IMR-90 (cell line): ENCODE results near the gene LDLRAD1. TPM values are rescaled to one million over a fixed set of nuclear protein-coding genes. Genes with fewer than 3 reads are reported as not detected.
A peak's percentile ranks its signal among the peaks of the same experiment; 100 is the strongest.

Source experiments
- ATAC-seq: fragments of 200-7000 bp; cut with Tn5 transposase; 2 replicates; pipeline ENCODE4 v1.9.1; 2020; ENCODE audit warnings: low read depth, mild to moderate bottlenecking, moderate library complexity
- BruUV-seq: library from RNA; stranded (reverse); fragments of 400-500 nt; replicated peaks from 2 replicates; lab custom pipeline; 2021; lab: Mats Ljungman, UMichigan
- CTCF ChIA-PET: fragments of 300-600 bp; formaldehyde crosslinking; extraction: SDS; loops from one replicate; lab custom pipeline; 2021; ENCODE audit warnings: antibody characterized with exemption; lab: Yijun Ruan, JAX
- POLR2A ChIA-PET: fragments of 300-600 bp; sonication (Branson Sonifier 250); formaldehyde crosslinking; loops from one replicate; lab custom pipeline; 2022; ENCODE audit warnings: antibody characterized with exemption; ENCODE audit not compliant: unreplicated experiment; lab: Charles Lee
- DNase-seq: peaks from one replicate; pipeline ENCODE4 v3.0.0; 2013
- H2AFZ ChIP-seq: replicated peaks from 2 replicates; pipeline ENCODE3; 2013; ENCODE audit warnings: low read length, mild to moderate bottlenecking; ENCODE audit not compliant: poor library complexity
- H2AK5ac ChIP-seq: 2 replicates; pipeline ENCODE4 v1.6.1; 2013; ENCODE audit warnings: low read depth, low read length, inconsistent platforms
- H2AK9ac ChIP-seq: replicated peaks from 2 replicates; pipeline ENCODE3; 2013; ENCODE audit warnings: mild to moderate bottlenecking, low read depth, low read length, moderate library complexity; ENCODE audit not compliant: poor library complexity
- H2BK120ac ChIP-seq: 2 replicates; pipeline ENCODE4 v1.6.1; 2013; ENCODE audit warnings: low read depth, low read length, inconsistent platforms
- H2BK15ac ChIP-seq: 3 replicates; pipeline ENCODE4 v1.6.1; 2013; ENCODE audit warnings: low read depth, low read length, inconsistent platforms
- H2BK20ac ChIP-seq: 2 replicates; pipeline ENCODE4 v1.6.1; 2013; ENCODE audit warnings: low read depth, mild to moderate bottlenecking, inconsistent platforms, low read length, moderate library complexity
- H2BK5ac ChIP-seq: 2 replicates; pipeline ENCODE4 v1.6.1; 2013; ENCODE audit warnings: mild to moderate bottlenecking, low read depth, low read length, inconsistent platforms; ENCODE audit not compliant: poor library complexity, severe bottlenecking
- H3K14ac ChIP-seq: replicated peaks from 2 replicates; pipeline ENCODE4 v1.6.1; 2013; ENCODE audit warnings: low read depth, low read length, inconsistent platforms
- H3K18ac ChIP-seq: 2 replicates; pipeline ENCODE4 v1.6.1; 2013; ENCODE audit warnings: low read depth, low read length, control low read depth
- H3K23ac ChIP-seq: 2 replicates; pipeline ENCODE4 v1.6.1; 2013; ENCODE audit warnings: low read depth, low read length, inconsistent platforms
- H3K27ac ChIP-seq: 2 replicates; pipeline ENCODE4 v1.5.1; 2013; ENCODE audit warnings: mild to moderate bottlenecking, control low read depth, low read length; ENCODE audit not compliant: insufficient read depth
- H3K27me3 ChIP-seq: 2 replicates; pipeline ENCODE4 v1.6.1; 2013; ENCODE audit warnings: low read length; ENCODE audit not compliant: control insufficient read depth, insufficient read depth
- H3K36me3 ChIP-seq: 2 replicates; pipeline ENCODE4 v1.6.1; 2013; ENCODE audit warnings: low read length, mixed read lengths; ENCODE audit not compliant: control insufficient read depth, insufficient read depth
- H3K4ac ChIP-seq: 2 replicates; pipeline ENCODE4 v1.6.1; 2013; ENCODE audit warnings: low read depth, low read length, inconsistent platforms
- H3K4me1 ChIP-seq: 2 replicates; pipeline ENCODE4 v1.6.1; 2013; ENCODE audit warnings: low read length, mixed read lengths; ENCODE audit not compliant: control insufficient read depth, insufficient read depth
- H3K4me2 ChIP-seq: 2 replicates; pipeline ENCODE4 v1.6.1; 2013; ENCODE audit warnings: low read depth, mild to moderate bottlenecking, control low read depth, low read length, moderate library complexity
- H3K4me3 ChIP-seq: 2 replicates; pipeline ENCODE4 v1.5.1; 2013; ENCODE audit warnings: low read depth, mild to moderate bottlenecking, control low read depth, low read length, moderate library complexity; ENCODE audit not compliant: insufficient read depth
- H3K56ac ChIP-seq: 2 replicates; pipeline ENCODE4 v1.6.1; 2013; ENCODE audit warnings: low read length, inconsistent platforms; ENCODE audit not compliant: insufficient read depth; ENCODE audit errors: extremely low read depth
- H3K79me1 ChIP-seq, 2 experiments: 2 replicates each; pipeline ENCODE4 v1.6.1; 2013; ENCODE audit warnings: low read length in 2 of 2, inconsistent platforms in 1 of 2, low read depth in 1 of 2
- H3K9ac ChIP-seq: 2 replicates; pipeline ENCODE4 v1.6.1; 2013; ENCODE audit warnings: low read depth, low read length, control low read depth
- H3K9me1 ChIP-seq: 2 replicates; pipeline ENCODE4 v1.6.1; 2013; ENCODE audit warnings: low read length, inconsistent platforms; ENCODE audit not compliant: insufficient read depth
- H3K9me3 ChIP-seq: 2 replicates; pipeline ENCODE4 v1.6.1; 2013; ENCODE audit warnings: low read length; ENCODE audit not compliant: control insufficient read depth, insufficient read depth
- H4K20me1 ChIP-seq: 2 replicates; pipeline ENCODE4 v1.6.1; 2013; ENCODE audit warnings: low read length, inconsistent platforms; ENCODE audit not compliant: insufficient read depth
- H4K5ac ChIP-seq: 2 replicates; pipeline ENCODE4 v1.6.1; 2013; ENCODE audit warnings: mild to moderate bottlenecking, low read depth, low read length, control low read depth
- H4K8ac ChIP-seq, 2 experiments: 2 replicates each; pipeline ENCODE4 v1.6.1; 2013; ENCODE audit warnings: low read depth in 2 of 2, low read length in 2 of 2, control low read depth in 1 of 2, inconsistent platforms in 1 of 2
- H4K91ac ChIP-seq: 2 replicates; pipeline ENCODE4 v1.6.1; 2013; ENCODE audit warnings: low read depth, low read length, inconsistent platforms; ENCODE audit not compliant: insufficient read depth
- BHLHE40 ChIP-seq: fragments of 150-350 bp; IDR thresholded peaks from 2 replicates; pipeline ENCODE4 v1.6.1; 2016; ENCODE audit warnings: mild to moderate bottlenecking, low read depth, low read length
- CEBPB ChIP-seq: IDR thresholded peaks from 2 replicates; pipeline ENCODE4 v1.6.1; 2012; ENCODE audit warnings: low read depth, low read length, improper control_type of control experiment
- CHD1 ChIP-seq: IDR thresholded peaks from 2 replicates; pipeline ENCODE4 v1.6.1; 2012; ENCODE audit warnings: low read depth, low read length, improper control_type of control experiment
- ELK1 ChIP-seq: fragments of 150-350 bp; IDR thresholded peaks from 2 replicates; pipeline ENCODE4 v1.6.1; 2016; ENCODE audit warnings: low read depth, mild to moderate bottlenecking, low read length, moderate library complexity, borderline replicate concordance
- FOS ChIP-seq: fragments of 150-350 bp; IDR thresholded peaks from 2 replicates; pipeline ENCODE4 v1.6.1; 2016; ENCODE audit warnings: low read depth, low read length
- MAFK ChIP-seq: IDR thresholded peaks from 2 replicates; pipeline ENCODE4 v1.6.1; 2012; ENCODE audit warnings: low read depth, low read length, improper control_type of control experiment
- MAZ ChIP-seq: IDR thresholded peaks from 2 replicates; pipeline ENCODE4 v1.6.1; 2012; ENCODE audit warnings: low read depth, mild to moderate bottlenecking, low read length, improper control_type of control experiment, moderate library complexity, borderline replicate concordance
- MXI1 ChIP-seq: IDR thresholded peaks from 2 replicates; pipeline ENCODE4 v1.6.1; 2012; ENCODE audit warnings: low read depth, mild to moderate bottlenecking, low read length, moderate library complexity, borderline replicate concordance
- NFE2L2 ChIP-seq: fragments of 150-350 bp; IDR thresholded peaks from 2 replicates; pipeline ENCODE4 v1.6.1; 2016; ENCODE audit warnings: low read depth, mild to moderate bottlenecking, low read length
- POLR2A ChIP-seq: IDR thresholded peaks from 2 replicates; pipeline ENCODE4 v1.6.1; 2012; ENCODE audit warnings: mild to moderate bottlenecking, low read depth, low read length
- RAD21 ChIP-seq: IDR thresholded peaks from 2 replicates; pipeline ENCODE4 v1.6.1; 2012; ENCODE audit warnings: low read length, improper control_type of control experiment
- RCOR1 ChIP-seq: IDR thresholded peaks from 2 replicates; pipeline ENCODE4 v1.6.1; 2012; ENCODE audit warnings: mild to moderate bottlenecking, low read length, improper control_type of control experiment; ENCODE audit not compliant: insufficient replicate concordance
- RFX5 ChIP-seq: IDR thresholded peaks from 2 replicates; pipeline ENCODE4 v1.8.0; 2012; ENCODE audit warnings: low read depth, mild to moderate bottlenecking, low read length, moderate library complexity
- WGBS, 2 experiments: methylation state at CpG; one replicate each; pipeline versions ENCODE4 v1.1.5 to v1.1.7; 2013; ENCODE audit warnings: missing lambda C conversion rate in 2 of 2; ENCODE audit not compliant: insufficient read length in 1 of 2; ENCODE audit errors: extremely low coverage in 2 of 2; 5-methylcytosine and 5-hydroxymethylcytosine counted together
- dilution Hi-C: fragments of 300-500 bp; cut with HindIII; formaldehyde crosslinking; loops from one replicate; pipeline ENCODE4 v1.14.3; 2018; ENCODE audit warnings: low sequenced_read_pairs; ENCODE audit not compliant: unreplicated experiment
- in situ Hi-C: fragments of 300-500 bp; cut with MboI; formaldehyde crosslinking; loops from 3 replicates; pipeline ENCODE4 v1.14.3; 2019; ENCODE audit warnings: low sequenced_read_pairs, inconsistent platforms, mixed read lengths
- intact Hi-C: fragments of 100-400 bp; cut with micrococcal nuclease; formaldehyde crosslinking; loops from 2 replicates; pipeline ENCODE4 v1.10.0; 2022
- polyA plus RNA-seq, 3 experiments: library from polyadenylated mRNA; depleted of rRNA; stranded (reverse); fragments of >200 nt; gene quantifications; 2 replicates each; pipeline ENCODE4 v1.2.3, GENCODE V29; 2012; ENCODE audit warnings: low replicate concordance in 1 of 3
- total RNA-seq: library from RNA; depleted of rRNA; stranded (reverse); fragments of >200 nt; gene quantifications from 2 replicates; pipeline ENCODE4 v1.2.3, GENCODE V29; 2012
- TF ChIP-seq, protein P1 (sequence below): fragments of 150-350 bp; IDR thresholded peaks from 2 replicates; pipeline ENCODE4 v1.6.1; 2017; ENCODE audit warnings: mild to moderate bottlenecking, antibody characterized with exemption, low read length, low read depth
- TF ChIP-seq, protein P2 (sequence below): conservative IDR thresholded peaks from 2 replicates; pipeline ENCODE4 v1.5.1; 2012; ENCODE audit warnings: mild to moderate bottlenecking, low read depth, low read length, improper control_type of control experiment

The LDLRAD1 gene
- total and polyA plus RNA-seq, 2 of the 4 experiments (the other 2 are of a cell fraction), result not detected

DNA sequence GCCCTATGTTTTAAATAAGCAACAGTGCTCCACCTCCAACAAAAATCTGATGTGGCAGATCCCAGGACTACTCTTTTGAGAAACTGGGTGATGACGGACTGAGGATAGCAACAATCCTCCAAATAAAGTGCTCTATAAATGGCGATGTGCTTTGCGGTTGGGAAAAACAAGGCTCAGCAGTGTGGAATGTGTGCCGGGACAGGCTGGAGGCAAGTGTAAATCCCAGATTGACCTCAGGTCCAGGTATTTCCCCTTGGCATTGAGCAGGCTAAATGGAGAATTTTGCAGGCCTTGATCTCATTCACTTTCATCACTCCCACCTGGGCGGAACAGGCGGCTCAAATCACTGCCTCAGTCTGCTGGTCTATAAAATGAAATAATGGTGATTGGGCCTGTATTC, 36.8 kb downstream of the LDLRAD1 start:
- TF ChIP-seq BHLHE40 (no peak), RAD21 (no peak), RCOR1 (no peak), MXI1 (no peak), CHD1 (no peak), POLR2A (no peak), CEBPB (no peak), MAZ (no peak), MAFK (no peak), RFX5 (no peak), FOS (no peak), ELK1 (no peak), NFE2L2 (no peak)
- TF ChIP-seq, protein P1, sequence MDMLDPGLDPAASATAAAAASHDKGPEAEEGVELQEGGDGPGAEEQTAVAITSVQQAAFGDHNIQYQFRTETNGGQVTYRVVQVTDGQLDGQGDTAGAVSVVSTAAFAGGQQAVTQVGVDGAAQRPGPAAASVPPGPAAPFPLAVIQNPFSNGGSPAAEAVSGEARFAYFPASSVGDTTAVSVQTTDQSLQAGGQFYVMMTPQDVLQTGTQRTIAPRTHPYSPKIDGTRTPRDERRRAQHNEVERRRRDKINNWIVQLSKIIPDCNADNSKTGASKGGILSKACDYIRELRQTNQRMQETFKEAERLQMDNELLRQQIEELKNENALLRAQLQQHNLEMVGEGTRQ, result no peak
- TF ChIP-seq, protein P2, sequence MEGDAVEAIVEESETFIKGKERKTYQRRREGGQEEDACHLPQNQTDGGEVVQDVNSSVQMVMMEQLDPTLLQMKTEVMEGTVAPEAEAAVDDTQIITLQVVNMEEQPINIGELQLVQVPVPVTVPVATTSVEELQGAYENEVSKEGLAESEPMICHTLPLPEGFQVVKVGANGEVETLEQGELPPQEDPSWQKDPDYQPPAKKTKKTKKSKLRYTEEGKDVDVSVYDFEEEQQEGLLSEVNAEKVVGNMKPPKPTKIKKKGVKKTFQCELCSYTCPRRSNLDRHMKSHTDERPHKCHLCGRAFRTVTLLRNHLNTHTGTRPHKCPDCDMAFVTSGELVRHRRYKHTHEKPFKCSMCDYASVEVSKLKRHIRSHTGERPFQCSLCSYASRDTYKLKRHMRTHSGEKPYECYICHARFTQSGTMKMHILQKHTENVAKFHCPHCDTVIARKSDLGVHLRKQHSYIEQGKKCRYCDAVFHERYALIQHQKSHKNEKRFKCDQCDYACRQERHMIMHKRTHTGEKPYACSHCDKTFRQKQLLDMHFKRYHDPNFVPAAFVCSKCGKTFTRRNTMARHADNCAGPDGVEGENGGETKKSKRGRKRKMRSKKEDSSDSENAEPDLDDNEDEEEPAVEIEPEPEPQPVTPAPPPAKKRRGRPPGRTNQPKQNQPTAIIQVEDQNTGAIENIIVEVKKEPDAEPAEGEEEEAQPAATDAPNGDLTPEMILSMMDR, result no peak
- Histone ChIP-seq H3K14ac (no peak overlapping the region), H3K4ac (no peak overlapping the region), H3K56ac (no peak overlapping the region), H3K4me1 (peaks cover 2% of the 10 kb centered on the region; the same call in 1 of the 2 replicates), H3K9ac (no peak overlapping the region), H3K36me3 (no peaks in the 10 kb centered on the region), H2BK15ac (no peak overlapping the region), H4K20me1 (no peaks in the 10 kb centered on the region), H3K18ac (no peak overlapping the region), H3K4me3 (no peak overlapping the region), H2BK5ac (no peak overlapping the region), H3K9me3 (no peaks in the 10 kb centered on the region), H4K91ac (no peak overlapping the region), H3K27ac (no peak overlapping the region), H2AK9ac (no peak overlapping the region), H2BK20ac (no peak overlapping the region), H3K23ac (no peak overlapping the region), H3K4me2 (no peak overlapping the region), H3K27me3 (no peaks in the 10 kb centered on the region), H2AK5ac (peak overlapping the region; percentile 5; the same call in 1 of the 2 replicates), H3K9me1 (no peaks in the 10 kb centered on the region), H4K5ac (no peak overlapping the region), H4K8ac (no peak overlapping the region), H3K79me1 (no peaks in the 10 kb centered on the region), H2BK120ac (no peak overlapping the region), H2AFZ (peak overlapping the region; percentile 23)
- in situ Hi-C loops, result no loop called here
- DNase-seq, result no peak
- CTCF ChIA-PET, result interaction anchor here (1.1 kb wide), 1 partner anchor 11 kb away, joined by 3 read pairs; no protein-coding TSS in a partner anchor
- no peak for ATAC-seq
- intact Hi-C loops, result no loop called here
- POLR2A ChIA-PET, result no interaction called here
- no TSS peak for BruUV-seq
- dilution Hi-C loops, result no loop called here
- 90% methylated on average over 2 of the region's 6 CpGs; no CpG with 5 or more reads in 1 of the 2 experiments for WGBS, 2 experiments
